ENCODE measurements around the gene HK1.

Gene HK1

GRCh38 chr10:69290993-69291392 is 12.7 kb downstream of the HK1 start:
- no peak overlapping the region for H3K4me3 ChIP-seq (ENCODE audit: low read length)
- no peaks in the 10 kb centered on the region for H3K4me1 ChIP-seq (ENCODE audit: low read length)
- H3K9me2 ChIP-seq (replicated peaks; ENCODE audit: insufficient read depth, low read length), result no peaks in the 10 kb centered on the region
- no peaks in the 10 kb centered on the region for H3K9me3 ChIP-seq (replicated peaks; ENCODE audit: insufficient read depth, low read length)
- H3K9ac ChIP-seq (ENCODE audit: low read length), result no peak overlapping the region
- TF ChIP-seq EZH2phosphoT487 (IDR thresholded peaks at IDR 0.05; ENCODE audit: low read length), result no peak
- no peak for TF ChIP-seq EZH2 (optimal IDR thresholded peaks at IDR 0.05; ENCODE audit: low read depth, low read length)
- TF ChIP-seq CTCF (IDR thresholded peaks at IDR 0.05; ENCODE audit: low read length), result no peak
- H4K20me1 ChIP-seq (ENCODE audit: insufficient read depth, low read length), result no peaks in the 10 kb centered on the region
- H2AFZ ChIP-seq (ENCODE audit: low read length), result no peak overlapping the region
- H3K36me3 ChIP-seq (replicated peaks; ENCODE audit: insufficient read depth, low read length), result no peaks in the 10 kb centered on the region
- no peak overlapping the region for H3K4me2 ChIP-seq (ENCODE audit: low read depth, low read length)
- DNase-seq, result no peak
- H3K27ac ChIP-seq (ENCODE audit: low read length), result no peak overlapping the region
- H3K27me3 ChIP-seq (replicated peaks; ENCODE audit: insufficient read depth, low read length), result no peaks in the 10 kb centered on the region
- H3K79me2 ChIP-seq (ENCODE audit: low read length), result no peaks in the 10 kb centered on the region
- H3F3A ChIP-seq (ENCODE audit: insufficient read depth, low read length), result no peaks in the 10 kb centered on the region

GRCh38 chr10:69292459-69292858 is 14.2 kb downstream of the HK1 start:
- Histone ChIP-seq H3K4me3 (ENCODE audit: low read length) (no peak overlapping the region), H3K9me3 (replicated peaks; ENCODE audit: insufficient read depth, low read length) (no peaks in the 10 kb centered on the region), H3K4me2 (ENCODE audit: low read depth, low read length) (no peak overlapping the region), H3K36me3 (replicated peaks; ENCODE audit: insufficient read depth, low read length) (no peaks in the 10 kb centered on the region), H3F3A (ENCODE audit: insufficient read depth, low read length) (no peaks in the 10 kb centered on the region), H3K9ac (ENCODE audit: low read length) (no peak overlapping the region), H4K20me1 (ENCODE audit: insufficient read depth, low read length) (no peaks in the 10 kb centered on the region), H2AFZ (ENCODE audit: low read length) (no peak overlapping the region), H3K9me2 (replicated peaks; ENCODE audit: insufficient read depth, low read length) (no peaks in the 10 kb centered on the region), H3K4me1 (ENCODE audit: low read length) (no peaks in the 10 kb centered on the region), H3K27ac (ENCODE audit: low read length) (no peak overlapping the region), H3K27me3 (replicated peaks; ENCODE audit: insufficient read depth, low read length) (no peaks in the 10 kb centered on the region), H3K79me2 (ENCODE audit: low read length) (no peaks in the 10 kb centered on the region)
- TF ChIP-seq CTCF (IDR thresholded peaks at IDR 0.05; ENCODE audit: low read length) (no peak), EZH2 (optimal IDR thresholded peaks at IDR 0.05; ENCODE audit: low read depth, low read length) (no peak), EZH2phosphoT487 (IDR thresholded peaks at IDR 0.05; ENCODE audit: low read length) (no peak)
- DNase-seq, result no peak

- Histone ChIP-seq H4K20me1 (ENCODE audit: insufficient read depth, low read length) (no peaks in the 10 kb centered on the region), H3K9ac (ENCODE audit: low read length) (no peak overlapping the region)
Observed at GRCh38 chr10:69295027-69295636, 16.8 kb downstream of the HK1 start.

More at GRCh38 chr10:69295027-69295636, 16.8 kb downstream of the HK1 start:
- Histone ChIP-seq H3K9me3 (replicated peaks; ENCODE audit: insufficient read depth, low read length) (no peaks in the 10 kb centered on the region), H3K4me1 (ENCODE audit: low read length) (no peaks in the 10 kb centered on the region), H3K4me3 (ENCODE audit: low read length) (no peak overlapping the region), H3K36me3 (replicated peaks; ENCODE audit: insufficient read depth, low read length) (no peaks in the 10 kb centered on the region), H2AFZ (ENCODE audit: low read length) (no peak overlapping the region), H3K79me2 (ENCODE audit: low read length) (no peaks in the 10 kb centered on the region), H3K27me3 (replicated peaks; ENCODE audit: insufficient read depth, low read length) (no peaks in the 10 kb centered on the region), H3F3A (ENCODE audit: insufficient read depth, low read length) (no peaks in the 10 kb centered on the region), H3K27ac (ENCODE audit: low read length) (no peak overlapping the region), H3K4me2 (ENCODE audit: low read depth, low read length) (no peak overlapping the region), H3K9me2 (replicated peaks; ENCODE audit: insufficient read depth, low read length) (no peaks in the 10 kb centered on the region)
- DNase-seq, result no peak
- no peak for TF ChIP-seq EZH2phosphoT487 (IDR thresholded peaks at IDR 0.05; ENCODE audit: low read length)
- no peak for TF ChIP-seq EZH2 (optimal IDR thresholded peaks at IDR 0.05; ENCODE audit: low read depth, low read length)
- TF ChIP-seq CTCF (IDR thresholded peaks at IDR 0.05; ENCODE audit: low read length), result no peak

Data from MM.1S (cell line).